ENCODE measurements around the gene PTCD1.

- TF ChIP-seq CTCF (IDR thresholded peaks at IDR 0.05) (no peak), EP300 (IDR thresholded peaks at IDR 0.05) (no peak), POLR2A (IDR thresholded peaks at IDR 0.05) (no peak)
Observed at GRCh38 chr7:99381664-99382075, 56.9 kb downstream of the PTCD1 start.

Measured in ovary (tissue), 3 donors.